ENCODE measurements around the gene ZNF575. TPM values are rescaled to one million over a fixed set of nuclear protein-coding genes. Genes with fewer than 3 reads are reported as not detected.

ZNF575 gene
- total and polyA plus RNA-seq, 2 donors from 2014 or later = 2.8 to 3.1 TPM

- no peak overlapping the region for H3K4me3 ChIP-seq (ENCODE audit: low read length in 3 of 3)
- intact Hi-C loops (cut with DNase I) = no loop called here
- TF ChIP-seq, protein P1, sequence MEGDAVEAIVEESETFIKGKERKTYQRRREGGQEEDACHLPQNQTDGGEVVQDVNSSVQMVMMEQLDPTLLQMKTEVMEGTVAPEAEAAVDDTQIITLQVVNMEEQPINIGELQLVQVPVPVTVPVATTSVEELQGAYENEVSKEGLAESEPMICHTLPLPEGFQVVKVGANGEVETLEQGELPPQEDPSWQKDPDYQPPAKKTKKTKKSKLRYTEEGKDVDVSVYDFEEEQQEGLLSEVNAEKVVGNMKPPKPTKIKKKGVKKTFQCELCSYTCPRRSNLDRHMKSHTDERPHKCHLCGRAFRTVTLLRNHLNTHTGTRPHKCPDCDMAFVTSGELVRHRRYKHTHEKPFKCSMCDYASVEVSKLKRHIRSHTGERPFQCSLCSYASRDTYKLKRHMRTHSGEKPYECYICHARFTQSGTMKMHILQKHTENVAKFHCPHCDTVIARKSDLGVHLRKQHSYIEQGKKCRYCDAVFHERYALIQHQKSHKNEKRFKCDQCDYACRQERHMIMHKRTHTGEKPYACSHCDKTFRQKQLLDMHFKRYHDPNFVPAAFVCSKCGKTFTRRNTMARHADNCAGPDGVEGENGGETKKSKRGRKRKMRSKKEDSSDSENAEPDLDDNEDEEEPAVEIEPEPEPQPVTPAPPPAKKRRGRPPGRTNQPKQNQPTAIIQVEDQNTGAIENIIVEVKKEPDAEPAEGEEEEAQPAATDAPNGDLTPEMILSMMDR (IDR thresholded peaks at IDR 0.05; ENCODE audit: borderline replicate concordance, extremely low read depth, insufficient read depth) = no peak
- no peak overlapping the region for H3K27ac ChIP-seq (ENCODE audit: low read depth in 2 of 2, low read length in 2 of 2)
- FAIRE-seq = no peak
- H3K4me1 ChIP-seq (ENCODE audit: control insufficient read depth in 2 of 3, insufficient read depth in 2 of 3, low read depth in 1 of 3, low read length in 3 of 3) = peaks cover 0 to 7% (median 0%) of the 10 kb centered on the region in 3 donors
- peaks cover 0 to 8% (median 3%) of the 10 kb centered on the region in 3 donors for H3K36me3 ChIP-seq (ENCODE audit: control insufficient read depth in 2 of 3, insufficient read depth in 3 of 3, low read length in 3 of 3)
- H3K9me3 ChIP-seq (ENCODE audit: control insufficient read depth in 2 of 3, insufficient read depth in 1 of 3, low read length in 3 of 3) = no peaks in the 10 kb centered on the region
- peaks cover 3% of the 10 kb centered on the region for H3K27me3 ChIP-seq (ENCODE audit: control insufficient read depth, insufficient read depth, low read length)
- DNase-seq = peak in 1 of 5 donors; percentile 64
- H3K9ac ChIP-seq (ENCODE audit: low read length in 3 of 3) = no peak overlapping the region
Observed at GRCh38 chr19:43498233-43498842, 34.6 kb upstream of the ZNF575 start.

- Histone ChIP-seq H3K9me3 (ENCODE audit: control insufficient read depth in 2 of 3, insufficient read depth in 1 of 3, low read length in 3 of 3) (no peaks in the 10 kb centered on the region), H3K27me3 (ENCODE audit: control insufficient read depth, insufficient read depth, low read length) (peaks cover 3% of the 10 kb centered on the region), H3K4me3 (ENCODE audit: low read length in 3 of 3) (no peak overlapping the region), H3K4me1 (ENCODE audit: control insufficient read depth in 2 of 3, insufficient read depth in 2 of 3, low read depth in 1 of 3, low read length in 3 of 3) (peaks cover 0 to 12% (median 0%) of the 10 kb centered on the region in 3 donors), H3K9ac (ENCODE audit: low read length in 3 of 3) (no peak overlapping the region), H3K36me3 (ENCODE audit: control insufficient read depth in 2 of 3, insufficient read depth in 3 of 3, low read length in 3 of 3) (peaks cover 0 to 6% (median 3%) of the 10 kb centered on the region in 3 donors), H3K27ac (ENCODE audit: low read depth in 2 of 2, low read length in 2 of 2) (peak overlapping the region; percentile 16 to 32)
- TF ChIP-seq, protein P1 (IDR thresholded peaks at IDR 0.05; ENCODE audit: borderline replicate concordance, extremely low read depth, insufficient read depth) = no peak
- DNase-seq = no peak
- intact Hi-C loops (cut with DNase I) = no loop called here
- FAIRE-seq = no peak
Observed at GRCh38 chr19:43499042-43499441, 33.9 kb upstream of the ZNF575 start.

DNA sequence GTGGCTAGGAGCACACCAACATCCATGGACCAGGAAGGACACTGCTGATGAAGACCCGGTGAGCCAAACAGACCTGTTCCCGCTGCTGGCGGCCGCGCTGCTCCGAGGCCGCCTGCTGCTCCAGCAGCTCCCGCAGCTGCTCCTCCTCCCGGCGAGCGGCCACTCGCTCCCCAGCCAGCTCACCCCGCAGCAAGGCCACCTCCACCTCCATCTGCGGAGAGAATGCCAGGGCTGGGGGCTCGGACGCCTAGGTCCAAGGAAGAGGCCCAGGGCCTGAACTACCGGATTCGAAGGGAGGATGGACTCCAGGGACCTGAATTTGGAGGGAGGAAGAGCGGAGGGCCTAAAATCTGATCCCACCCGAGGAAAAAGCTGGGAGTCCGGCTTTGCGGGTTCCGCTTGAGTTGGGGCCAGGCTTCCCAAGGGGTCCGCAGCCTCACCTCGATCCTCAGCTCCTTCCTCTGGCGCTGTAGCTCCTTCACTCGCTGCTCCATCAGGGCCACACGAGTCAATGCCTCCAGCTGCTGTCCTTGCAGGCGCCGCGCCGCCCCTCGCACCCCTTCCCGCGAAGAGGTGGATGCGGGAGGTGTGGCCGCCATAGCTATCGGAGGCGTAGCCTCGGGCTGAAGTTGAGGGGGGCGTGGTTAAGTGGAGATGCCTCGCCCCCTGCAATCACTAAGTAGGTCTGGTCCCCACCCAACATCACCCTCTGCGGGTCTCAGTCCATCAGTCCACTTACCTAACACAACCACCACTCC lies 31.1 kb upstream of the ZNF575 start:
- Histone ChIP-seq H3K27me3 (ENCODE audit: control insufficient read depth, insufficient read depth, low read length) (peaks cover 3% of the 10 kb centered on the region), H3K4me3 (ENCODE audit: low read length in 3 of 3) (peak overlapping the region in 1 of 3 donors; percentile 4), H3K9me3 (ENCODE audit: control insufficient read depth in 2 of 3, insufficient read depth in 1 of 3, low read length in 3 of 3) (no peaks in the 10 kb centered on the region), H3K27ac (ENCODE audit: low read depth in 2 of 2, low read length in 2 of 2) (no peak overlapping the region), H3K36me3 (ENCODE audit: control insufficient read depth in 2 of 3, insufficient read depth in 3 of 3, low read length in 3 of 3) (no peaks in the 10 kb centered on the region), H3K4me1 (ENCODE audit: control insufficient read depth in 2 of 3, insufficient read depth in 2 of 3, low read depth in 1 of 3, low read length in 3 of 3) (peaks cover 0 to 16% (median 3%) of the 10 kb centered on the region in 3 donors), H3K9ac (ENCODE audit: low read length in 3 of 3) (no peak overlapping the region)
- TF ChIP-seq, protein P1 (IDR thresholded peaks at IDR 0.05; ENCODE audit: borderline replicate concordance, extremely low read depth, insufficient read depth) = no peak
- DNase-seq = peak in 4 of 5 donors; percentile 53 to 77 (median 68)
- no peak for FAIRE-seq
- intact Hi-C loops (cut with DNase I) = no loop called here
